Measurements from ENCODE around the gene COL7A1. TPM values are rescaled to one million over a fixed set of nuclear protein-coding genes. Genes with fewer than 3 reads are reported as not detected.

Gene COL7A1
- polyA plus RNA-seq, 1 donor from 2014 or later: 45.3 TPM

- H3K9ac ChIP-seq (ENCODE audit: low read length): no peak overlapping the region
- no peaks in the 10 kb centered on the region for H3K36me3 ChIP-seq (ENCODE audit: insufficient read depth, low read length)
- H3K4me2 ChIP-seq (ENCODE audit: low read length): no peak overlapping the region
- no peaks in the 10 kb centered on the region for H3K27me3 ChIP-seq (ENCODE audit: insufficient read depth, low read depth, low read length)
- no peaks in the 10 kb centered on the region for H3K9me3 ChIP-seq (ENCODE audit: low read length)
- H3K79me2 ChIP-seq (replicated peaks; ENCODE audit: insufficient read depth, low read length): no peaks in the 10 kb centered on the region
- no peaks in the 10 kb centered on the region for H4K20me1 ChIP-seq (ENCODE audit: insufficient read depth)
- no peak overlapping the region for H3K27ac ChIP-seq (ENCODE audit: low read length)
- no peaks in the 10 kb centered on the region for H3F3A ChIP-seq (ENCODE audit: insufficient read depth, low read length, poor library complexity, severe bottlenecking)
- H2AFZ ChIP-seq (ENCODE audit: low read depth, low read length): no peak overlapping the region
- H3K9me2 ChIP-seq (ENCODE audit: insufficient read depth, low read length): no peaks in the 10 kb centered on the region
- TF ChIP-seq CTCF (IDR thresholded peaks at IDR 0.05; ENCODE audit: poor library complexity, severe bottlenecking) (no peak), EP300 (conservative IDR thresholded peaks at IDR 0.05; ENCODE audit: poor library complexity, severe bottlenecking) (no peak), SMC3 (conservative IDR thresholded peaks at IDR 0.05; ENCODE audit: poor library complexity) (no peak), MXI1 (conservative IDR thresholded peaks at IDR 0.05; ENCODE audit: poor library complexity, severe bottlenecking) (no peak), POLR2AphosphoS5 (IDR thresholded peaks at IDR 0.05) (no peak), REST (IDR thresholded peaks at IDR 0.05; ENCODE audit: borderline replicate concordance) (no peak), EZH2 (IDR thresholded peaks at IDR 0.05; ENCODE audit: borderline replicate concordance, insufficient read depth, low read length, poor library complexity, severe bottlenecking) (no peak), RAD21 (conservative IDR thresholded peaks at IDR 0.05) (no peak), TAF1 (IDR thresholded peaks at IDR 0.05; ENCODE audit: low read depth) (no peak)
- H3K4me3 ChIP-seq (ENCODE audit: low read length): no peak overlapping the region
These were observed 73.5 kb downstream of the COL7A1 start for GRCh38 chr3:48521635-48522034.

GRCh38 chr3:48519277-48519643 is 75.9 kb downstream of the COL7A1 start:
- Histone ChIP-seq H3K36me3 (ENCODE audit: insufficient read depth, low read length) (no peaks in the 10 kb centered on the region), H3K27ac (ENCODE audit: low read length) (no peak overlapping the region), H3K9me3 (ENCODE audit: low read length) (no peaks in the 10 kb centered on the region), H3K9me2 (ENCODE audit: insufficient read depth, low read length) (no peaks in the 10 kb centered on the region), H3K9ac (ENCODE audit: low read length) (no peak overlapping the region), H3F3A (ENCODE audit: insufficient read depth, low read length, poor library complexity, severe bottlenecking) (no peaks in the 10 kb centered on the region), H4K20me1 (ENCODE audit: insufficient read depth) (no peaks in the 10 kb centered on the region), H3K79me2 (replicated peaks; ENCODE audit: insufficient read depth, low read length) (no peaks in the 10 kb centered on the region), H2AFZ (ENCODE audit: low read depth, low read length) (no peak overlapping the region), H3K4me3 (ENCODE audit: low read length) (no peak overlapping the region), H3K4me2 (ENCODE audit: low read length) (no peak overlapping the region), H3K27me3 (ENCODE audit: insufficient read depth, low read depth, low read length) (no peaks in the 10 kb centered on the region)
- TF ChIP-seq RAD21 (conservative IDR thresholded peaks at IDR 0.05): no peak
- no peak for TF ChIP-seq EP300 (conservative IDR thresholded peaks at IDR 0.05; ENCODE audit: poor library complexity, severe bottlenecking)
- TF ChIP-seq EZH2 (IDR thresholded peaks at IDR 0.05; ENCODE audit: borderline replicate concordance, insufficient read depth, low read length, poor library complexity, severe bottlenecking): no peak
- no peak for TF ChIP-seq POLR2AphosphoS5 (IDR thresholded peaks at IDR 0.05)
- no peak for TF ChIP-seq TAF1 (IDR thresholded peaks at IDR 0.05; ENCODE audit: low read depth)
- TF ChIP-seq CTCF (IDR thresholded peaks at IDR 0.05; ENCODE audit: poor library complexity, severe bottlenecking): no peak
- no peak for TF ChIP-seq MXI1 (conservative IDR thresholded peaks at IDR 0.05; ENCODE audit: poor library complexity, severe bottlenecking)
- TF ChIP-seq SMC3 (conservative IDR thresholded peaks at IDR 0.05; ENCODE audit: poor library complexity): no peak
- no peak for TF ChIP-seq REST (IDR thresholded peaks at IDR 0.05; ENCODE audit: borderline replicate concordance)

Measured in neural cell (in vitro differentiated cells).